Ishikawa (cell line): ENCODE data around the gene NOX5.

ENCODE experiments used
- CEBPB ChIP-seq: IDR thresholded peaks from 2 replicates; pipeline ENCODE4 v1.6.1; 2012
- CREB1 ChIP-seq: IDR thresholded peaks from 2 replicates; pipeline ENCODE4 v1.6.1; 2012; ENCODE audit warnings: low read depth
- EGR1 ChIP-seq: IDR thresholded peaks from 2 replicates; pipeline ENCODE4 v1.6.1; 2012
- FOXM1 ChIP-seq: IDR thresholded peaks from 2 replicates; pipeline ENCODE4 v1.6.1; 2012; ENCODE audit warnings: low read depth, borderline replicate concordance
- NFIC ChIP-seq: IDR thresholded peaks from 2 replicates; pipeline ENCODE4 v1.6.1; 2012
- RAD21 ChIP-seq: IDR thresholded peaks from 2 replicates; pipeline ENCODE4 v1.6.1; 2012; ENCODE audit warnings: low read depth
- TAF1 ChIP-seq: IDR thresholded peaks from 2 replicates; pipeline ENCODE4 v1.6.1; 2012; ENCODE audit warnings: low read depth, mild to moderate bottlenecking
- TCF12 ChIP-seq: IDR thresholded peaks from 2 replicates; pipeline ENCODE4 v1.6.1; 2012; ENCODE audit warnings: low read depth
- YY1 ChIP-seq: IDR thresholded peaks from 2 replicates; pipeline ENCODE4 v1.6.1; 2012; ENCODE audit warnings: low read depth
- TF ChIP-seq, protein P1 (sequence below): IDR thresholded peaks from 2 replicates; pipeline ENCODE4 v1.6.1; 2012; ENCODE audit warnings: low read depth, mild to moderate bottlenecking
- TF ChIP-seq, protein P2 (sequence below): IDR thresholded peaks from 2 replicates; pipeline ENCODE4 v1.6.1; 2012
- TF ChIP-seq, protein P3 (sequence below): IDR thresholded peaks from 2 replicates; pipeline ENCODE4 v1.6.1; 2012

DNA sequence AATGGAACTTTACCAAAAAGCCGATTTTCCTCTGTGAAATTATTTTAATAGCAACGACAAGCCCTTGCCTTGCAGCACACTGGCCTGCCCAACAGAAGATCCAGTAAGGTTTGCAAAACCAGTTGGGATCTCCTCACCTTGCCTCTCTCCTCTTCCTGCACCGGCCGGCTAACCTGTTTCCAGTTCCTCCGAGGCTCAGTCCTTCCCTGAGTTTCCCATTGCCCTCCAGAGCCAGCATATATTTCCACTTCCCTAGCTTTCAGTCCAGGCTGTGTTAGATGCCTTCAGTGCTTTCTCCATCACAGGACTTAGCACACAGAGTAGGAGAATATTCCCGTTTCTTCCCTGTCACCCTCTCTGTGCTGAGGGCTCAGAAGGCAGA lies 60.3 kb downstream of the NOX5 start:
- TF ChIP-seq YY1 = no peak
- no peak for TF ChIP-seq RAD21
- TF ChIP-seq, protein P1, sequence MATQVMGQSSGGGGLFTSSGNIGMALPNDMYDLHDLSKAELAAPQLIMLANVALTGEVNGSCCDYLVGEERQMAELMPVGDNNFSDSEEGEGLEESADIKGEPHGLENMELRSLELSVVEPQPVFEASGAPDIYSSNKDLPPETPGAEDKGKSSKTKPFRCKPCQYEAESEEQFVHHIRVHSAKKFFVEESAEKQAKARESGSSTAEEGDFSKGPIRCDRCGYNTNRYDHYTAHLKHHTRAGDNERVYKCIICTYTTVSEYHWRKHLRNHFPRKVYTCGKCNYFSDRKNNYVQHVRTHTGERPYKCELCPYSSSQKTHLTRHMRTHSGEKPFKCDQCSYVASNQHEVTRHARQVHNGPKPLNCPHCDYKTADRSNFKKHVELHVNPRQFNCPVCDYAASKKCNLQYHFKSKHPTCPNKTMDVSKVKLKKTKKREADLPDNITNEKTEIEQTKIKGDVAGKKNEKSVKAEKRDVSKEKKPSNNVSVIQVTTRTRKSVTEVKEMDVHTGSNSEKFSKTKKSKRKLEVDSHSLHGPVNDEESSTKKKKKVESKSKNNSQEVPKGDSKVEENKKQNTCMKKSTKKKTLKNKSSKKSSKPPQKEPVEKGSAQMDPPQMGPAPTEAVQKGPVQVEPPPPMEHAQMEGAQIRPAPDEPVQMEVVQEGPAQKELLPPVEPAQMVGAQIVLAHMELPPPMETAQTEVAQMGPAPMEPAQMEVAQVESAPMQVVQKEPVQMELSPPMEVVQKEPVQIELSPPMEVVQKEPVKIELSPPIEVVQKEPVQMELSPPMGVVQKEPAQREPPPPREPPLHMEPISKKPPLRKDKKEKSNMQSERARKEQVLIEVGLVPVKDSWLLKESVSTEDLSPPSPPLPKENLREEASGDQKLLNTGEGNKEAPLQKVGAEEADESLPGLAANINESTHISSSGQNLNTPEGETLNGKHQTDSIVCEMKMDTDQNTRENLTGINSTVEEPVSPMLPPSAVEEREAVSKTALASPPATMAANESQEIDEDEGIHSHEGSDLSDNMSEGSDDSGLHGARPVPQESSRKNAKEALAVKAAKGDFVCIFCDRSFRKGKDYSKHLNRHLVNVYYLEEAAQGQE = no peak
- TF ChIP-seq TCF12 = no peak
- TF ChIP-seq TAF1 = no peak
- TF ChIP-seq, protein P2, sequence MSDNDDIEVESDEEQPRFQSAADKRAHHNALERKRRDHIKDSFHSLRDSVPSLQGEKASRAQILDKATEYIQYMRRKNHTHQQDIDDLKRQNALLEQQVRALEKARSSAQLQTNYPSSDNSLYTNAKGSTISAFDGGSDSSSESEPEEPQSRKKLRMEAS = no peak
- TF ChIP-seq FOXM1 = no peak
- TF ChIP-seq, protein P3, sequence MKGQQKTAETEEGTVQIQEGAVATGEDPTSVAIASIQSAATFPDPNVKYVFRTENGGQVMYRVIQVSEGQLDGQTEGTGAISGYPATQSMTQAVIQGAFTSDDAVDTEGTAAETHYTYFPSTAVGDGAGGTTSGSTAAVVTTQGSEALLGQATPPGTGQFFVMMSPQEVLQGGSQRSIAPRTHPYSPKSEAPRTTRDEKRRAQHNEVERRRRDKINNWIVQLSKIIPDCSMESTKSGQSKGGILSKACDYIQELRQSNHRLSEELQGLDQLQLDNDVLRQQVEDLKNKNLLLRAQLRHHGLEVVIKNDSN = no peak
- TF ChIP-seq EGR1 = no peak
- TF ChIP-seq CEBPB = no peak
- TF ChIP-seq NFIC = no peak
- TF ChIP-seq CREB1 = no peak
